Kidney (tissue), 14 donors: ENCODE data around the gene KIF3A. TPM values are rescaled to one million over a fixed set of nuclear protein-coding genes. Genes with fewer than 3 reads are reported as not detected.

ENCODE experiments used
- DNase-seq, 5 donors: peaks; one replicate each; pipeline ENCODE4 v3.0.0-alpha.2; 2013 to 2020
- FAIRE-seq: peaks from 2 replicates; lab custom pipeline; 2012; peaks lifted over from hg19 to GRCh38; lab: Jason Lieb, UNC
- H3K27ac ChIP-seq, 2 donors: one replicate each; pipeline ENCODE4 v1.7.0; 2013; ENCODE audit warnings: low read depth in 2 of 2, low read length in 2 of 2, inconsistent platforms in 1 of 2
- H3K27me3 ChIP-seq: one replicate; pipeline ENCODE4 v1.7.1; 2013; ENCODE audit warnings: low read length, inconsistent platforms; ENCODE audit not compliant: control insufficient read depth, insufficient read depth
- H3K36me3 ChIP-seq, 3 donors: one replicate each; pipeline versions ENCODE4 v1.7.0 to v1.7.1; 2013; ENCODE audit warnings: low read length in 3 of 3, control low read depth in 1 of 3, inconsistent platforms in 1 of 3; ENCODE audit not compliant: insufficient read depth in 3 of 3, control insufficient read depth in 2 of 3
- H3K4me1 ChIP-seq, 3 donors: one replicate each; pipeline versions ENCODE4 v1.7.0 to v1.7.1; 2013; ENCODE audit warnings: low read length in 3 of 3, inconsistent platforms in 1 of 3, low read depth in 1 of 3; ENCODE audit not compliant: control insufficient read depth in 2 of 3, insufficient read depth in 2 of 3
- H3K4me3 ChIP-seq, 3 donors: one replicate each; pipeline versions ENCODE4 v1.7.0 to v1.8.1; 2013; ENCODE audit warnings: low read length in 3 of 3, control low read depth in 1 of 3, inconsistent platforms in 1 of 3
- H3K9ac ChIP-seq, 3 donors: one replicate each; pipeline versions ENCODE4 v1.7.0 to v1.7.1; 2013; ENCODE audit warnings: low read length in 3 of 3, control low read depth in 1 of 3, inconsistent platforms in 1 of 3
- H3K9me3 ChIP-seq, 3 donors: one replicate each; pipeline versions ENCODE4 v1.7.0 to v1.7.1; 2013; ENCODE audit warnings: low read length in 3 of 3, control low read depth in 1 of 3, inconsistent platforms in 1 of 3; ENCODE audit not compliant: control insufficient read depth in 2 of 3, insufficient read depth in 1 of 3
- intact Hi-C: fragments of 100-400 bp; cut with DNase I; formaldehyde crosslinking; loops from one replicate; pipeline ENCODE4 v1.11.1; 2022
- polyA plus RNA-seq: library from polyadenylated mRNA; stranded (reverse); fragments of 350-450 nt; fragmentation: Illumina TruSeq; extraction: RNeasy Lipid Tissue Mini Kit (QIAGEN cat#74804); gene quantifications from one replicate; pipeline ENCODE4 v1.2.3, GENCODE V29; 2014; ENCODE audit warnings: low read depth, low replicate concordance; ENCODE audit not compliant: insufficient read depth
- total RNA-seq: library from RNA; stranded (reverse); fragmentation: NEBNext Ultra II Directional; extraction: Animal tissue kit (Norgen Biotek cat#: 25700); gene quantifications from one replicate; pipeline ENCODE4 v1.2.1, GENCODE V29; 2021
- TF ChIP-seq, protein P1 (sequence below): IDR thresholded peaks from 3 replicates; pipeline ENCODE4 v1.5.1; 2012; ENCODE audit warnings: mild to moderate bottlenecking, moderate library complexity, borderline replicate concordance; ENCODE audit not compliant: insufficient read depth; ENCODE audit errors: extremely low read depth
- donor health status: control.
- donor health status: control.
- donor health status: control.
- donor health status: control.
- donor health status: control.
- donor health status: DM: yes; HTN: yes; CAD: no.
- donor health status: Normal renal cell carcinoma (clear cell type).

Gene KIF3A
- total and polyA plus RNA-seq, 2 donors from 2014 or later, result 7.1 to 13.9 TPM

DNA sequence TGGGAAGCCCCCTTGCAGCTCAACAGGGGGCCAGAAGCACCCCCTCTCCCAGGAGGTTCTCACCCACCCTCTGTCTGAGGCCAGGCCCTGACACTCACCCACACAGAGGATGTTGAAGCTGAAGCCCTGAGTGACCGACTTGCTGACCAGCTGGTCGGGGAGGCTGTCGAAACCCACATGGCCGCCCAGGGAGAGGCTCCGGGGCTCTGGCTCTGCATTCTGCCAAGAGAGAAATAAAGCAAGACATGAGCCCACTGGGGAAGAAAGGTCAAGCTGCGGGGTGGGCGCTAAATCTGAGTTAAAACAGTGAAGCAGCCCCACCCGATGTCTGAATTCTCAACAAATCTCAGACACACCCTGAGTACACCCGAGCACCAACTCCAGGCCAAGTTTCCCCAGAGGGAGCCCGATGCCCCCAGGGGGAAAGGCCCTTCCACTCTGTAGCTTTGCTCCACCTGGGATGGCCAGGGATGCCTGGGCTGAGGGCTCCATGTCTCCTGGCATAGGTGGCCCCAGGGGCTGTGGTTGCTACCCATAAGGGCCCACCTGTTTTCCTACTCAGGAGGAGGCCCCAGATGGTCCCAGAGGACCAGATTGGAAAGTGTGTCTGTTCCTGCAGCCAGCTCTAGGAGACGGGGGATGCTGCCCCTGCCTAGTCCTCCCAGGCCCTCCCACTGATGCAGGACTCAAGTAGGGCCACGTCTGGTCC is 28.1 kb upstream of the KIF3A start:
- Histone ChIP-seq H3K27me3 (no peaks in the 10 kb centered on the region), H3K4me1 (peaks cover 0 to 18% (median 10%) of the 10 kb centered on the region in 3 donors), H3K9ac (no peak overlapping the region), H3K4me3 (no peak overlapping the region), H3K27ac (no peak overlapping the region), H3K36me3 (peaks cover 2 to 25% (median 22%) of the 10 kb centered on the region in 3 donors), H3K9me3 (no peaks in the 10 kb centered on the region)
- no peak for FAIRE-seq
- intact Hi-C loops, result no loop called here
- TF ChIP-seq, protein P1, sequence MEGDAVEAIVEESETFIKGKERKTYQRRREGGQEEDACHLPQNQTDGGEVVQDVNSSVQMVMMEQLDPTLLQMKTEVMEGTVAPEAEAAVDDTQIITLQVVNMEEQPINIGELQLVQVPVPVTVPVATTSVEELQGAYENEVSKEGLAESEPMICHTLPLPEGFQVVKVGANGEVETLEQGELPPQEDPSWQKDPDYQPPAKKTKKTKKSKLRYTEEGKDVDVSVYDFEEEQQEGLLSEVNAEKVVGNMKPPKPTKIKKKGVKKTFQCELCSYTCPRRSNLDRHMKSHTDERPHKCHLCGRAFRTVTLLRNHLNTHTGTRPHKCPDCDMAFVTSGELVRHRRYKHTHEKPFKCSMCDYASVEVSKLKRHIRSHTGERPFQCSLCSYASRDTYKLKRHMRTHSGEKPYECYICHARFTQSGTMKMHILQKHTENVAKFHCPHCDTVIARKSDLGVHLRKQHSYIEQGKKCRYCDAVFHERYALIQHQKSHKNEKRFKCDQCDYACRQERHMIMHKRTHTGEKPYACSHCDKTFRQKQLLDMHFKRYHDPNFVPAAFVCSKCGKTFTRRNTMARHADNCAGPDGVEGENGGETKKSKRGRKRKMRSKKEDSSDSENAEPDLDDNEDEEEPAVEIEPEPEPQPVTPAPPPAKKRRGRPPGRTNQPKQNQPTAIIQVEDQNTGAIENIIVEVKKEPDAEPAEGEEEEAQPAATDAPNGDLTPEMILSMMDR, result no peak
- DNase-seq, result peak in 1 of 5 donors; percentile 25

DNA sequence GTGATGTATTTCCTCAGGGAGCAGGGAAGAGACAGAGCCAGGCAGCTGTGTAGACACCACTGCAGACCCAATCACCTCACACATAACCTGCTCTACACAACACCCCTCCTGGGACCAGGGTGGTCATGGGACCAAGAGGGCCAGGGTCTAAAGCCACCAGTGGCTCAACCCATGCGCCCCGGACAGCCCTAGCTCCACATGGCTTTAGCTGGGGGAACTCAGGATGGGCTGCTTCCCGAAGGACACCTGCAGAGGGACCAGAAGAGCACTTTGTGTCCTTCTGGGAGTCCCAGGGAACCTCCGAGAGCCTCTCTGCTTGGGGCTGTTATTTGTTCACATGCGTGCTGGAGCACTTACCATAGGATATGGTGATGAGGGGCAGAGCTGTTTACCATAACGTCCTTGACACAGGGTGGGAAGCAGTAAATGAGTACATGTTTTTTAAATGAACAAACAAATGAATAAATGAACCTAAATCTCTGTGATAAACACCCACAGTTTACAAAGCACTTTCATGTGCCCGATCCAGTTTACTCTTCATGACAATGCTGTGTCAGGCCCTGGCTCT is 27.4 kb upstream of the KIF3A start:
- Histone ChIP-seq H3K9me3 (no peaks in the 10 kb centered on the region), H3K27ac (no peak overlapping the region), H3K4me1 (peaks cover 0 to 18% (median 10%) of the 10 kb centered on the region in 3 donors), H3K27me3 (no peaks in the 10 kb centered on the region), H3K4me3 (no peak overlapping the region), H3K36me3 (peaks cover 2 to 28% (median 22%) of the 10 kb centered on the region in 3 donors), H3K9ac (no peak overlapping the region)
- DNase-seq (peak in 1 of 5 donors; percentile 24), FAIRE-seq (no peak)
- intact Hi-C loops, result no loop called here
- TF ChIP-seq, protein P1, result no peak

DNA sequence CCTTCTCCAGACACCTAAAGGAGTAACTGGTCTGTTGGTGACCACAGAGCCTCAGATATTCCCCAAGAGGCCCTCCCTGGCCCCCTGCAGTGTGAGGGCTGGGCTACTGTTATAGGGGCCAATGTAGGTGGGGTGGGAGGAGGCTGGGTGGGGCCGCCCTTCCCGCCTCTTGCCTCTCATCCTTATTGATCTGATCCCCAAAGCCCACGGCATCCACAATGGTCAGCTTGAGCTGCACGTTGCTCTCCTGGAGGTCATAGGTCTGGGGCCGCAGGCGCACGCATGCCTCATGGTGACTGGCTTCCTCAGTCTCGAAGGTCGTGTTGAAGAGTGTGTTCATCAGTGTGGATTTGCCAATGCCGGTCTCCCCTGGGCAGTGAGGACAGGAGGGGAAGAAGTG is 26.7 kb upstream of the KIF3A start:
- TF ChIP-seq, protein P1, result no peak
- Histone ChIP-seq H3K4me3 (no peak overlapping the region), H3K9me3 (no peaks in the 10 kb centered on the region), H3K4me1 (peaks cover 0 to 18% (median 10%) of the 10 kb centered on the region in 3 donors), H3K36me3 (peaks cover 2 to 35% (median 26%) of the 10 kb centered on the region in 3 donors), H3K9ac (no peak overlapping the region), H3K27ac (no peak overlapping the region), H3K27me3 (no peaks in the 10 kb centered on the region)
- FAIRE-seq (no peak), DNase-seq (peak in 1 of 5 donors; percentile 21)
- intact Hi-C loops, result no loop called here
